AG09319 (cell line): ENCODE measurements around the gene ABCC4.

Source experiments
- DNase-seq: peaks from one replicate; pipeline ENCODE4 v3.0.0-alpha.2; 2010; ENCODE audit warnings: low read depth; ENCODE audit errors: extremely low read depth
- CTCF ChIP-seq: IDR thresholded peaks from 2 replicates; pipeline ENCODE4 v1.5.1; 2011; ENCODE audit warnings: low read depth, mild to moderate bottlenecking, inconsistent platforms, low read length, moderate library complexity

Gene ABCC4

GRCh38 chr13:95003019-95003813, 298.0 kb downstream of the ABCC4 start:
- TF ChIP-seq CTCF = no peak
- no peak for DNase-seq

- TF ChIP-seq CTCF = no peak
- no peak for DNase-seq
These were observed 299.1 kb downstream of the ABCC4 start for GRCh38 chr13:95002126-95002525.

GRCh38 chr13:94999871-95000270, 301.4 kb downstream of the ABCC4 start:
- DNase-seq = no peak
- TF ChIP-seq CTCF = no peak

GRCh38 chr13:94997126-94997525, 304.1 kb downstream of the ABCC4 start:
- no peak for TF ChIP-seq CTCF

GRCh38 chr13:94996445-94996844, 304.8 kb downstream of the ABCC4 start:
- TF ChIP-seq CTCF = no peak
- no peak for DNase-seq

More at GRCh38 chr13:94997126-94997525, 304.1 kb downstream of the ABCC4 start:
- no peak for DNase-seq

- no peak for DNase-seq
- TF ChIP-seq CTCF = no peak
These were observed 306.7 kb downstream of the ABCC4 start for GRCh38 chr13:94994506-94994905.

- DNase-seq = no peak
- TF ChIP-seq CTCF = no peak
These were observed 307.6 kb downstream of the ABCC4 start for GRCh38 chr13:94993616-94994015.
